ENCODE results near the gene SPRR1A.
"Not testable (repeated sequence)": the region's sequence is repeated elsewhere in the genome, so short reads cannot be mapped to it uniquely, and the experiment has no call there.

SPRR1A gene

DNA sequence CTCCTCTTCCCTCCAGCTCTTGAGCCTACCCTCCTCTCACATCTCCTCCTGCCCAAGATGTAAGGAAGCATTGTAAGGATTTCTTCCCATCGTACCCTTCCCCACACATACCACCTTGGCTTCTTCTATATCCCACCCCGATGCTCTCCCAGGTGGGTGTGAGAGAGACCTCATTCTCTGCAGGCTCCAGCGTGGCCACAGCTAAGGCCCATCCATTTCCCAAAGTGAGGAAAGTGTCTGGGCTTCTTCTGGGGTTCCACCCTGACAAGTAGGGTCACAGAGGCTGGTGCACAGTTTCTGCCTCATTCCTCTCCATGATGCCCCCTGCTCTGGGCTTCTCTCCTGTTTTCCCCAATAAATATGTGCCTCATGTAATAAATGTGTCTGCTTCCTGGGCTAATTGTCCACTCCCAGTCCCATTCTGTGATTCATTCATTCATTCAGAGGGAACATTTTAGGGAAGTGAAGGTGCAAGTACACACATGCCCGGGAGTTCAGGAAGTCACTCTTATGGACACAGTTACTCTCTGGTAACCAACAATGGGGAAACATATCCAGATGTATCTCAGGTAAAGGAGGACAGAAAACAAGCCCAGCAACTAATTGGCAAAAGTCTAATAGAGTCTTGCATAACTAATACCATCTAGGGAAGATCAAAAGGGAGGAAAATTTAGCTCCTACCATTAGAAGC, 11.5 kb upstream of the SPRR1A start:
- no peak for DNase-seq (ENCODE audit: low read depth)

GRCh38 chr1:152976688-152977087, 7.2 kb upstream of the SPRR1A start:
- DNase-seq (ENCODE audit: low read depth) = no peak

DNA sequence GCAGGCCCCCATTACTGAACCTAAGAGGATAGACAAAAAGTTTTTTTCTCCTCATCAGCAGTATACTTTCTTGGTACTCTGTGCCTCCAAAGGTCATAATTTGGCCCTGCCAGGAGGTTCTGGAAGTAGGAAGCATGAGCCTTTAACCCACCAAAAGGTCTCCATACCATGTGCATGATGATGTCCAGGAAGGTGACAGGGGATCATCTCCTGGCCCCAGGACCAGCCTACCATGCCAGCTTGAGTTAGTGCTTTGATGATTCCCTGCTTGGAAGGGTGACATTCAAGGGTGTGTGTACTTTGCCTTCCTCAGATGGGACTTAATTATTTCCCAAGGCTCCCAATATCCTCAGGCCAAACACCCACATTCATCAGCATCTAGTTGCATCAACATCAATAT, 6.3 kb upstream of the SPRR1A start:
- no peak for DNase-seq (ENCODE audit: low read depth)

- DNase-seq (ENCODE audit: low read depth) = no peak
Measured at GRCh38 chr1:152980676-152981075, 3.2 kb upstream of the SPRR1A start.

DNA sequence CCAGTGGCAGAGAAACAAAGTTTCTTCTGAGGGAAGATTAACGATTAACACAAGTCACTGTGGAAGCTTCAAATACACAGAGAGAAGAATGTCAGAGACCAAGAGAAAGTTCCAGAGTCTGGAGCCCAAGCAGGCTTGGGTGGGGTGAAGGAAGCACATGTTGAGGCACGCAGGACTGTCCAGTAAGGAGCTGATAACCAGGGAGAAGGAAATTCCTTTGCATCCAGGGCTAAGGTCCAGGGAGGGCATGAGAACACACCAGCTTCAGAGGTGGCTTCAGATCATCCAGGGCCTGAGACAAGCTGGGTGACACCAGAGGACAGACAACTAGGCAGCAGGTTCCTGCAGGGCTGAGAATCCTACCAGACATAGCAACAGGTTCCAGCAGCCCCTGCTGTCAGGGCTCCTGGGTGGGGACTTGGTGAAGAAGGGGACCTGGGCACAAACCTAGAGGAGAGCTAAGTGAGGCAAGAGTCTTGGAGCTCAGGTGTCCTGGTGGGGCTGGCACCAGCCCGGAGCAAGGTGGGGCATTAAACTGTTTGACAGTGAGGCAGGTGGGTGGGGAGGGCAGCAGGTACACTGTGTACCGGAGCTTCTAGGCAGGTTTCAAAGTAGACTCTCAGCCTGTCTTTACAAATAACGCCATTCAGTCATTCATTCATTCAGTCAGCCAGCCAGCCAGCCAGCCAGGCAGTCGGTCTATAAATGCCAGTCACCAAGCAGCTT, 2.6 kb upstream of the SPRR1A start:
- DNase-seq (ENCODE audit: low read depth) = no peak

DNA sequence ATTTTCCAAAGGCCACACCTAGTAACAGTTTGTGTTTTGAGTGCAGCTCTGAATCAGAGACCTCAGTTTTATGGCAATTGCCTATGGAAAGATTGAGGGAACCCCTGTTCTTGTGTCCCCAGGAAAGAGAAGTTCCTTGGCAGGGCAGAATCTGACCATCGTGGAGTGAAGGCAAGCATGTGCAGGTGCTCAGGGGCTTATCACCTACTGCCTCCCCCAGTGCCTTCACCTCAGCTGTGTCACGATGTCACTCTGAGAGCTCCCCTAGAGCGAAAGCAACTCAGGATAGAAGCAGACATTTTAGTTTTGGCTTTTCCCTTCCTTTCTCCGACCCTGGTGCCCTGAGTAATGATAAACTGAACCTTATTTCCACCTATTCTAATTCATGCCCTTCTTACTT, 1.8 kb upstream of the SPRR1A start:
- DNase-seq (ENCODE audit: low read depth) = no peak

DNA sequence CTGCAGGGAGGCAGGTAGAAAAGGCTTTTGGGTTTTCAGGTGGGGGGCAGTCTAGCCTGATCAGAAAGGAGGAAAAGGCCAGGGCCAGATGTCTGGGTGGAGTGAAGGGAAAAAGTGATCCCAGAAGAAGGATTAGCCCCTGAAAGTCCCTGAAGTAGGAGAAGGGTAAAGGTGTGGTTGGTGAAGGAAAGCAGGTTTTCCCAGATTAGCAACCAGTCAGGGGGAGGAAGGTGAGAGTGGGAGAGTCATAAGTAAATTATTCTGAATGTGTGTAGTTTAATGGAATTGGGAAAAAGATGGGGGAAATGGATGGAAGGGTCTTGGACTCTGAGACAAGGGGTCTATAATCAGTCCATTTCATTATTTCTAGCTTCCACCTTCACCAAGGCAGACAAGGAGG, 647 bp upstream of the SPRR1A start:
- no peak for DNase-seq (ENCODE audit: low read depth)

DNA sequence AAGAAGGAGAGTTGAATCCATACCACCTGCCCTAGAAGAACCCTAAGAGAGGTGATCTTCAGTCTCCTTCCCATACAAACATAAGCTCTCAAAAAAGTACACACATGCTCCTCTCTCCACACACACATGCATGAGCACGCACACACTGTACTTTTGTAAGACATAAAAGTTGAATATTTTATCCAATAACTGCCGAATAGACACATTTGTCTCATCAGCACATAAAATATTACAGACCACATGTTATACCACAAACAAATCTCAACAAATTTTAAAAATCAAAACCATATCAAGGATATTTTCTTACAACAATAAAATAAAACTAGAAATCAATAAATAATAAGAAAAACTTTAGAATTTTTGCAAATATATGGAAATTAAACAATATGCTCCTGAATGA, 2.7 kb downstream of the SPRR1A start:
- no peak for DNase-seq (ENCODE audit: low read depth)

GRCh38 chr1:152993186-152993585, 9.3 kb downstream of the SPRR1A start:
- DNase-seq (ENCODE audit: low read depth) = no peak

- DNase-seq (ENCODE audit: low read depth) = no peak
Measured at GRCh38 chr1:152995842-152996241, 12.0 kb downstream of the SPRR1A start.

DNA sequence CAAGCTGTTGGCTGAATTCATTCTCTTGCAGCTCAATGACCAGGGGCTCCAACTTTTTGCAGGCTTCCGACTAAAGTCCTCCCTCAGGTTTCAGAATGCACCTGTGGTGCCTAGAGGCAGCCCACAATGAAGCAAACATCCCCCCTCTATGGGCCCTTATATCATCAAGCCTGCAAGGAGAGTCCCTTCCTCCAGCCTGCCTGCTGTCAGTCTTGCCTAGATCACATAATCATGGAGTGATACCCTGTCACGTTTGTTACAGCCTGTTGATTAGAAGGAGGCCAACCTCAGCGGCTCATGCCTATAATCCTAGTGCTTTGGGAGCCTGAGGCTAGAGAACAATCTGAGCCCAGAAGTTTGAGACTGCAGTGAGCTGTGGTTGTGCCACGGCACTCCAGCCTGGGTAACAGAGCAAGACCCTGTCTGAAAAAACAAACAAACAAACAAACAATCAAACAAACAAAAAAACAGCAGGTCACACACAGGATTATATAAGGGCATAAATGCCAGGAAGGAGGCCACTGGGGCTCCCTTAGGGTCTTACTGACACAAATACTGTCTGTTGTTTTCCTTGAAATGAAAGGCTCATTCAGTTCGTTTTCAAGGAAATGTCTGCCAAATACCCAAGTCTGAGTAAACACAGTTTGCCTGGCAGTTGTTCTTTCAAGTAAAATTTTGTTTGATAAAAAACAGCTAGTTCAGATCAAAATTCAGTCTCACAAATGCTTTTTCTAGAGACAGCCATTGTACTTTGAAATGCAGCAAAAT, 12.9 kb downstream of the SPRR1A start:
- DNase-seq (ENCODE audit: low read depth) = no peak

GRCh38 chr1:152997901-152998300, 14.0 kb downstream of the SPRR1A start:
- DNase-seq (ENCODE audit: low read depth) = no peak

- no peak for DNase-seq (ENCODE audit: low read depth)
Measured at GRCh38 chr1:152998476-152998875, 14.6 kb downstream of the SPRR1A start.

GRCh38 chr1:152999818-153000217, 15.9 kb downstream of the SPRR1A start:
- no peak for DNase-seq (ENCODE audit: low read depth)

DNA sequence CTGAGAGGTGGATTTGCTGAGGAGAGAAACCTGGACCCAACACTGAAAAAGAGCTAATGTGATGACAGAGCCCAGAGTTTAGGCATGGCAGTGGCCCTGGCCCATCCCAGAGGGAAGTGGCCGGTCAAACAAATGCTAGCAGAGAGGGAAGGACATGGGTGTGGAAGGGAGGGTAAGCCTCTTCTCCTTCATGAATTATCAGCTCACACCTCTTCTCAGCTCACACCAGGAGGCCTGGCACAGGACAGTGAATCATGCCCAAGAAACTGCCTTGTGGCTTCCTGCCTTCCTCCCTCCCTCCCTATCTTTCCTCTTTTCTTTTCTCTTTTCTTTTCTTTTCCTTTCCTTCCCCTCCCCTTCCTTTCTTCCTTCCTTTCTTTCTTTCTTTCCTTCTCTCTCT, 16.4 kb downstream of the SPRR1A start:
- DNase-seq (ENCODE audit: low read depth) = no peak

GRCh38 chr1:153001382-153001781, 17.5 kb downstream of the SPRR1A start, which contains the start of gene SPRR3:
TSS of gene SPRR3 (plus strand) at chr1:153001749. CDS start at chr1:153003021, 1,272 bp downstream.
- DNase-seq (ENCODE audit: low read depth) = no peak

GRCh38 chr1:153011235-153011758, 27.4 kb downstream of the SPRR1A start:
- not testable (repeated sequence) for DNase-seq (ENCODE audit: low read depth)

- not testable (repeated sequence) for DNase-seq (ENCODE audit: low read depth)
Measured at GRCh38 chr1:153021829-153022228, 37.9 kb downstream of the SPRR1A start.

DNA sequence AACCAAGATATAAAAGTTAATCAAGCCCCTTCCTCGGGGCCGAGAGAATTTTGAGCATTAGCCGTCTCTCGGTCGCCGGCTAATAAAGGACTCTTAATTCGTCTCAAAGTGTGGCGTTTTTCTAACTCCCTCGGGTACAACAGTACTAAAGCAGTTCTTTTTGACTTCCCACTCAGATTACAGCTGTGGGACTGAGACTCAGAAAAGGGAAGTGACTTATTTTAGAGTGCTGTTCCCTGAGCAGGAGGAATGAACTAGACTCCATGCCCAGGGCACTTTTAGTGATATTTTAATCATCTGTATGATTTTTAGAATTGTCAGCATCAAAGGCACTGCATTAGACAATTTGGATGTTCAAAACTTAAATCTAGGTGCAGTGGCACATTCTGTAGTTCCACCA, 38.5 kb downstream of the SPRR1A start:
- not testable (repeated sequence) for DNase-seq (ENCODE audit: low read depth)

DNA sequence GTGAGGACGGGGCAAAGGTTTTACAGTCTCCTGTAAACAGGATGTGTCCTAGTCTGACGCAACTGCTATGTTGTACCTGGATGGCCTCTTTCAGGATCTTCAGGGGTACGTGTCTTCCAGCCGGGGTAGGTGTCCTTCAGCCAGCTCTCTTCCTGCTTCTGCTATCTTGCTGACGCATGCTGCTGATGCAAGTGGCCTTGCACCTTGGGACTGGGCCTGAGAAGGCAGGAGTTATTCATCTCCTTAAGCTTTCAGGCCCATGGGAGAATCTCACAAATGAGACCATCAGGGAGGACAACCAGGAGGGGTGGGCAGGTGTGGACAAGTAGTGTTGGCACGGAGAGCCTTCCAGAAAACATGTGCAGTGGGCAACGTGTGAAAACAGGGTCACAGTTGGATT, 39.2 kb downstream of the SPRR1A start:
- DNase-seq (ENCODE audit: low read depth) = no peak

- no peak for DNase-seq (ENCODE audit: low read depth)
Measured at GRCh38 chr1:153024413-153024812, 40.5 kb downstream of the SPRR1A start.

DNA sequence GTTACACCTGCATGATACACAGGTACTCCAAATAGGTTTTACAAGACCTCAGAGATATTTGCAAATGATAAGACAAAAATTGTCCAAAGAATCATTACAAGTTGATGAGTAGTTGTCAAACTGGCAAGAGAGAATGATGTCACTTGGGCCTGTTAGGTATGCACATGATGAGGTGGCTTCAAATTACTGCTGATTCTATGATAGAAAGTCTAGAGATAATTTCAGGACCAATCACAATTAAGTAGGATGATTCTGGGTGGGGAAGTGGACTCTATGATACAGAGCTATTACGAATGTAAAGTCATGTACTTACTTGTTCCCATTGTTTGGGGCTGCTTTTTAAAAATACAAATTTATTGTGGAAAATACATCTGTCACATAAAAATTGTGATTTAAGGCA, 41.9 kb downstream of the SPRR1A start:
- no peak for DNase-seq (ENCODE audit: low read depth)

DNA sequence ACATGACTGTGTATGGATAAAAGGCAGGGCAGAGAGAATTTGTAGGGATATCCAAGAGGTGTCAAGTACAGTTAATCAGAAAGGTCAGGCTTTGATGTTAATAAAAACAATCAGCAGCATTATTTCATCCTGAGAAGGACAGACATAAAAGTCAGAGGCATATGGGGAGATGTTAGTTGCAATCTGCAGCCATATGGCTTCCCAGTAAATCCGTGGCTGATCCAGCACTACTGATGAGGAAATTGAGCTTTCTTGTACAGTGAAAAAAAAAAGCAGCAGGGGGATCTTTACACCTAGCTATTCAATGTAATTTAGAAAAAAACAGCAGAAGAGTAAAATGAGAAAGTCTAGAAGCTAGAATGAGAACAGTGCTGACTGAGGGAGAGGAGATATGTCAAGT, 44.9 kb downstream of the SPRR1A start:
- no peak for DNase-seq (ENCODE audit: low read depth)
